ENCODE measurements around the gene SMPD3. TPM values are rescaled to one million over a fixed set of nuclear protein-coding genes. Genes with fewer than 3 reads are reported as not detected.

Gene SMPD3
- total RNA-seq, 2 experiments from 2014 or later = 0.89 to 1.1 TPM

GRCh38 chr16:68463904-68464303 lies 15.6 kb upstream of the SMPD3 start:
- intact Hi-C loops (cut with DNase I, micrococcal nuclease) = no loop called here
- peaks cover 21% of the 10 kb centered on the region for H3K4me1 Mint-ChIP-seq (ENCODE audit: low read depth)
- CTCF ChIA-PET = no interaction called here
- Histone ChIP-seq H3K27ac (ENCODE audit: low read depth in 1 of 2, low read length in 2 of 2) (no peak overlapping the region), H3K9me3 (ENCODE audit: control insufficient read depth in 1 of 2, insufficient read depth in 1 of 2, low read length in 2 of 2) (peaks cover 0 to 8% of the 10 kb centered on the region in 2 experiments), H3K4me1 (ENCODE audit: insufficient read depth, low read length) (peaks cover 16% of the 10 kb centered on the region), H3K36me3 (ENCODE audit: insufficient read depth, low read length) (no peaks in the 10 kb centered on the region), H3K4me3 (ENCODE audit: low read length) (no peak overlapping the region), H3K27me3 (ENCODE audit: control insufficient read depth in 1 of 2, insufficient read depth in 2 of 2, low read length in 2 of 2) (no peaks in the 10 kb centered on the region)
- H3K27ac Mint-ChIP-seq = no peak overlapping the region
- H3K36me3 Mint-ChIP-seq (ENCODE audit: low read depth) = no peaks in the 10 kb centered on the region
- H3K4me3 Mint-ChIP-seq = no peak overlapping the region
- no peaks in the 10 kb centered on the region for H3K27me3 Mint-ChIP-seq
- peaks cover 2% of the 10 kb centered on the region for H3K9me3 Mint-ChIP-seq
- ATAC-seq (ENCODE audit: poor library complexity) = no peak
- POLR2A ChIA-PET = interaction anchor here (1.4 kb wide), 1 partner anchor 180 kb away, joined by 3 read pairs; no protein-coding TSS in a partner anchor
- DNase-seq = no peak
- TF ChIP-seq CTCF (IDR thresholded peaks at IDR 0.05) = no peak

- TF ChIP-seq CTCF (IDR thresholded peaks at IDR 0.05) = no peak
- H3K36me3 ChIP-seq (ENCODE audit: insufficient read depth, low read length) = no peaks in the 10 kb centered on the region
- no peaks in the 10 kb centered on the region for H3K27me3 Mint-ChIP-seq
- H3K27ac ChIP-seq (ENCODE audit: low read depth in 1 of 2, low read length in 2 of 2) = no peak overlapping the region
- POLR2A ChIA-PET = no interaction called here
- no peaks in the 10 kb centered on the region for H3K4me1 ChIP-seq (ENCODE audit: insufficient read depth, low read length)
- H3K9me3 Mint-ChIP-seq = peaks cover 2% of the 10 kb centered on the region
- intact Hi-C loops (cut with DNase I, micrococcal nuclease) = no loop called here
- no peak overlapping the region for H3K4me3 Mint-ChIP-seq
- no peak overlapping the region for H3K4me3 ChIP-seq (ENCODE audit: low read length)
- CTCF ChIA-PET = no interaction called here
- no peak for ATAC-seq (ENCODE audit: poor library complexity)
- H3K36me3 Mint-ChIP-seq (ENCODE audit: low read depth) = no peaks in the 10 kb centered on the region
- H3K27ac Mint-ChIP-seq = no peak overlapping the region
- H3K4me1 Mint-ChIP-seq (ENCODE audit: low read depth) = no peaks in the 10 kb centered on the region
- H3K9me3 ChIP-seq (ENCODE audit: control insufficient read depth in 1 of 2, insufficient read depth in 1 of 2, low read length in 2 of 2) = peaks cover 0 to 8% of the 10 kb centered on the region in 2 experiments
- no peaks in the 10 kb centered on the region for H3K27me3 ChIP-seq (ENCODE audit: control insufficient read depth in 1 of 2, insufficient read depth in 2 of 2, low read length in 2 of 2)
- no peak for DNase-seq
Observed at GRCh38 chr16:68460067-68460466, 11.8 kb upstream of the SMPD3 start.

GRCh38 chr16:68459457-68459856 lies 11.1 kb upstream of the SMPD3 start:
- intact Hi-C loops (cut with DNase I, micrococcal nuclease) = no loop called here
- Histone ChIP-seq H3K4me1 (ENCODE audit: insufficient read depth, low read length) (no peaks in the 10 kb centered on the region), H3K27ac (ENCODE audit: low read depth in 1 of 2, low read length in 2 of 2) (no peak overlapping the region), H3K9me3 (ENCODE audit: control insufficient read depth in 1 of 2, insufficient read depth in 1 of 2, low read length in 2 of 2) (peaks cover 0 to 8% of the 10 kb centered on the region in 2 experiments), H3K27me3 (ENCODE audit: control insufficient read depth in 1 of 2, insufficient read depth in 2 of 2, low read length in 2 of 2) (no peaks in the 10 kb centered on the region), H3K36me3 (ENCODE audit: insufficient read depth, low read length) (no peaks in the 10 kb centered on the region), H3K4me3 (ENCODE audit: low read length) (no peak overlapping the region)
- no peaks in the 10 kb centered on the region for H3K36me3 Mint-ChIP-seq (ENCODE audit: low read depth)
- CTCF ChIA-PET = no interaction called here
- H3K4me3 Mint-ChIP-seq = no peak overlapping the region
- POLR2A ChIA-PET = no interaction called here
- H3K27me3 Mint-ChIP-seq = no peaks in the 10 kb centered on the region
- no peak for TF ChIP-seq CTCF (IDR thresholded peaks at IDR 0.05)
- H3K4me1 Mint-ChIP-seq (ENCODE audit: low read depth) = no peaks in the 10 kb centered on the region
- H3K27ac Mint-ChIP-seq = no peak overlapping the region
- DNase-seq (no peak), ATAC-seq (ENCODE audit: poor library complexity) (no peak)
- H3K9me3 Mint-ChIP-seq = peaks cover 2% of the 10 kb centered on the region
